Jurkat, Clone E6-1 (cell line): ENCODE measurements around the gene PHLDA1.

ENCODE experiments used
- DNase-seq: peaks from one replicate; pipeline ENCODE4 v3.0.0-alpha.2; 2011; ENCODE audit warnings: low read depth, low spot score
- H3K4me3 ChIP-seq: 2 replicates; pipeline ENCODE4 v1.5.1; 2011; ENCODE audit warnings: mild to moderate bottlenecking, low read length, control low read depth, moderate library complexity

The PHLDA1 gene

DNA sequence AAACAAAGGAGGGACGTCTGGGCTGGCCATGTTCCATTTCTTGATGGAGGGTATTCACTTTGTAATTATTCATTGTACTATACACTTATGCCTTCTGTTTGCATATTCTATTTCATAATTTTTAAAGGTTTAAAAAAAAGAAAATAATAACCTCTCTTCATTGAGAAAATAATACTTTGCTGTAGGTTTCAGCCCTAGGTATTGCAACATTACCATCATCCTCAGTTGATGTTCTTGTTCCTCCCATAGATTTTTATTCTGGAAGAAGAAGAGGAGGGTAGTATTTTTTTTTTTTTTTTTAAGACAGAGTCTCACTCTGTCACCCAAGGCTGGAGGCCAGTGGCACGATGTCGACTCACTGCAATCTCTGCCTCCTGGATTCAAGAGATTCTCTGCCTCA is 54.7 kb downstream of the PHLDA1 start:
- no peak overlapping the region for H3K4me3 ChIP-seq
- DNase-seq, result no peak

- H3K4me3 ChIP-seq, result no peak overlapping the region
- DNase-seq, result no peak
Observed at GRCh38 chr12:75976113-75976512, 55.5 kb downstream of the PHLDA1 start.

- H3K4me3 ChIP-seq, result no peak overlapping the region
- DNase-seq, result no peak
Observed at GRCh38 chr12:75975702-75976101, 55.9 kb downstream of the PHLDA1 start.
